ENCODE measurements around the gene DOP1A.

The DOP1A gene

DNA sequence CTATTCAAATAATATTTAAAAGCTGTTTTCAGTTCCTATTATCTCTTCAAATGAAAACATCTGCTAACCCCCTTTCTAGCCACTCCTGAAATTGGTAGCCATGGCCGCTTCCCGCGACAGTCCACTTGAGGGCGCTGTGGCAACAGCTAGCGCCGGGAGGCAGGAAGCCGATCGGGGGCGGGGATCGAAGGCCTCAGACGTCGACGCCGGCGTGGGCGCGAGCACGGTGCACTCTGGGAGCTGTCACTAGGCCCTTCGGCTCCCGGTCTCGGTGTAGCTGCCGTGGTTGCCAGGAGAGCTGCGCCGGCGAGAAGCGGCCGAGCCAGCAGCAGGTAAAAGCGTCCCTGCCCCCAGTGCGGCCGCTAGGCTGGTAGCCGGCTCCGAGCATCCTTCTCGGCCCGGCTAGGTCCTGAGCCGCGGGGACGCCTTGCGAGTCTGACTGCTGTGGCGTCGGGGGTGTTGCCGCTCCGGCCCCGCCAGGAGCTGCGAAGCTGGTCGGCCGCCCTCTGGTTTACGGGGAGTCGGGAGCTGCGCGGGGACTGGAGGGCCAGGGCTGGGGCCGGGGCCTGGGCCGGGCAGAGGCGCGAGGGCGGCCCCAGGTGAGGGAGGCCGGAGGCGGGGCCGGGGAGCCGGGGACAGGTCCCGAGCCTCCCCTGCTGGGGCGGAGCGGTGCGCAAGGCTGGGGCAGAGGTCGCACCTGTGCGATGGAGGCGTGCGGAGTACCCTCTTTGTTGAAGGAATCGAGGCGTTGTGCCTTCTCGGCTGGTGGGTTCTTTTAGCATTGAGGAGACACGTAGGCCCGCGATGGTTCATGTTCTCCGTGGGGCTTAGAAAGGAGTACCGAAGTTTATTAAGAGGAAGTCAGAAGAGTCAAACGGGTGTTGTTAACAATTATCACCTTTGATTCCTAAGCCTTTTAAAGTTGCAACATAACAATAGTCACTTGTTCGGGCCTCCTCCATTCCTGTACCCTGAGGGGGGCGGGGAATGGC, at the start of gene DOP1A:
Gene DOP1A (plus strand): TSS at position 224 of the 992 bp plus-strand sequence. CDS start 29,307 bp downstream, outside the sequence.
- DNase-seq: peak; percentile 91

DNA sequence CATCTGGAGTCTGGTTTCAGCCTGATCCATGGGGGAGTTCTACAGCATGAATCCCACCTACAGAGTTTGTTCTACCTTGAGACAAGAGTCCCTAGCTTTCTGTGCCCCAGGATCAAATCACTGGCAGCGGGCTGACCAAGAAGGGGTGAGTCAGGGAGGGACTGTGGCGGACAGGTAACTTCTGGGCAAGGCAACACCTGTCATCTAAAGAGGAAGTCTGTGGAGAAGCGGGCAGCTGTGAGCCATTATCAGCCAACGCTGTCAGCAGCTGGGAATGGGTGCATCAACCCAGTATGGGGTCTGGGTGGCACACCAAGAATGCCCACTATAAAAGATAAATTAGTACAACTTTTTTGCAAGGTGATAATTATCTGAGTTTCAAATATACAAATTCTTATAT, 47.7 kb upstream of the DOP1A start:
- no peak for DNase-seq

DNA sequence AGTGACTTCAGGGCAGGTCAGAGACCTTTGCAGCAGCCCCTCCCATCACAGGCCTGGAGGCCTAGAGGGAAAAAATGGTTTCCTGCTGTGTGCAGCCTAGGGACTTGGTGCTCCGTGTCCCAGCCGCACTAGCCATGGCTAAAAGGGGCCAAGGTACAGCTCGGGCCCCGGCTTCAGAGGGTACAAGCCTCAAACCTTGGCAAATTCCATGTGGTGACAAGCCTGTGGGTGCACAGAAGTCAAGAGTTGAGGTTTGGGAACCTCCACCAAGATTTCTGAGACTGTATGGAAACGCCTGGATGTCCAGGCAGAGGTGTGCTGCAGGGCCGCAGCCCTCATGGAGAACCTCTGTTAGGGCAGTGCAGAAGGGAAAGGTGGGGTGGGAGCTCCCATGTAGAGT, 35.8 kb upstream of the DOP1A start:
- no peak for DNase-seq

GRCh38 chr6:83038246-83038645, 29.2 kb upstream of the DOP1A start:
- DNase-seq: no peak

GRCh38 chr6:83042467-83043053, 24.9 kb upstream of the DOP1A start:
- DNase-seq: no peak

DNA sequence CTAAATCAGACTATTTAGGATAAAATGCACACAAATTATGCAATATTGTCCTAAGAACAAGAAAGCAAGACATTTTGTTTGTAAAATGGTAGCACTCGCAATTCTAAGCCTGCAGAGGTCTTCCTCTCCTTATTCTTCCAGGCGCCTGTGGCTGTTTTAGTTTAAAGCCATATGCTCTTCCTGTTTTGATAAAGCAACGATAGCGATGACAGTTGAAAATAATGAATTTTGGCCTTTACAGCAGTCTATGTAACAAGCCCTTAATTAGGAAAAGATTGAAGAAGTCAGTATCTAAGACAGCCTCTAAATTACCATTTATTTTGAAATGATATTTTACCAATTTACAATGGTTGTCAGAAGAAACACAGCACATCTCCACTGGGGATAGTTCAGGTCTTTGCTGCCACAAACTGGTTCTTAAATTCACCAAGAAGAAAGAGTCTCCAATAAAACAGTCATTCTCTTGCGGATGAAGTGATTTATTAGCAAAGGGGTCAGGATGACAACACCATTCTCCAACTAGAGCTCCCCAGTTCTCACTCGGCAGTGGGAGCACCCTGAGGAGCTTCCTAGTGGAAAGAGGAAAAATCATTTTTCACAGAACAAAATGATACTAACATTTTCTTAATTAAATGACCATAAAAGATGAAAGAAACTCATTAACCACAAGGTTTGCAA, 23.2 kb upstream of the DOP1A start:
- DNase-seq: no peak

DNA sequence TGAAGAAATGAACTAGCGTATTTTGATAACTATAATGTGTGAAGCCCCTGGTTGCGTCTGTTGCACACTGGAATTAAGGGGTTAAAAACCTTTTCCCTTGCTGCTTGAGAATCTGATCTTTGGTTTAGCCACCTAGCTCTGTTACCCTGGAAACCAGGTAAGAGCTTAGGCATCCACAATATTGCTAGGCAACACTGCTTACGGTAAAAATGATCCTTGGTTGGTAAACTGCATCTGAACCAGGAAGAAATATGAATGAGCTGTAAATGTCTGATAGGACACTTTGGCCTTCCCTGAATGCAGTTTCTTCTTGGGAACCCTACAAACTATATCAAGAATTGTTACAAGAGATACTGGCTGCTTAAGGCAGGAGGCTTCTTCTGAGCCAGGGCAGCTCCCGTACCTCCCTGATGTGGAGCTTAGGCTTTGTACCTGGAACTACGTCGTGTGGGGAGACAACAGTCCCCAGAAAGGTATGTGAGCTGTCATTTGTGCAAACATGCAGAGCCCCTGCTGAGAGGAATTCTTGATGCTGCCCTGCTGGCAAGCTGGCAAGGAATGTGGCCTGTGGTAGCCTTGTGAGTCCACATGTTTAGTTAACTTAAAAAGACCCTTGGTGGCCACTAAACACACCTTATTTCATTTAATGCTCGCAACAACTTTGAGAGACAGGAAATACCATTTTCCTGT, 20.3 kb upstream of the DOP1A start:
- no peak for DNase-seq

DNA sequence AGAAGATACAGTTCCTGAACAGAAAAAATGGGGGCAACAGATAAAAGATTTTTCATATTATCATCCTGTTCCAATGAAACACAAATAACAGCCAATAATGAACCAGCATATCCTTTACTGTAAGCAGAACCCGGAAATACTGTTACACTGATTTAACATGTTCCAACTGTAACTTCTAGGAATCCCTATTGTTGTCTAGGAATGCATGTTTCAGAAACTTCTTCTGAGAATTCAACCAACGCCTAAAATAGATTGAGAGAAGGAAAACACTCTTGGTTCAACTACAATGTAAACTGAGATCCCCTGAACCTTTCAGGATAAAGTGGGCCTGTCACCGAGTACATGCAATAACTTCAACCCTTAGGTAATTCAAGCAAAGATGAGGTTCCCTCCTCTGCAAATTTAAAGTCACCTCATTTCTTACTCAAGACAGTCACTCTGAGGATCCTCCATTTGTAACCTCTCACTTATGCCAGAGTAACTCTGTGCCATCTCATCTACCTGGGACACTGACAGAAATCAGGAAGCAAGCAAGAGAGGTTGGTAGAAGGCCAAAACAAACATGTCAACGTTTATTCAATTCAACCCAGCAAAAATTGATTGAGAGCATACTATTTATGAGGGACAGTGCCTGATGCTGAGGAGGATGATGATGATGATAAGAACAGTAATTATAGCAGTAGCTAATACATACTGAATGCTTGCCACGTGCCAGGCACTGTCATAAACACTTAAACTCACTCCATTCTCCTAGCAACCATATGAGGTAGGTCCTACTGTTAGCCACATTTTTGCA, 15.9 kb upstream of the DOP1A start:
- no peak for DNase-seq

GRCh38 chr6:83053678-83054077, 13.8 kb upstream of the DOP1A start:
- no peak for DNase-seq

DNA sequence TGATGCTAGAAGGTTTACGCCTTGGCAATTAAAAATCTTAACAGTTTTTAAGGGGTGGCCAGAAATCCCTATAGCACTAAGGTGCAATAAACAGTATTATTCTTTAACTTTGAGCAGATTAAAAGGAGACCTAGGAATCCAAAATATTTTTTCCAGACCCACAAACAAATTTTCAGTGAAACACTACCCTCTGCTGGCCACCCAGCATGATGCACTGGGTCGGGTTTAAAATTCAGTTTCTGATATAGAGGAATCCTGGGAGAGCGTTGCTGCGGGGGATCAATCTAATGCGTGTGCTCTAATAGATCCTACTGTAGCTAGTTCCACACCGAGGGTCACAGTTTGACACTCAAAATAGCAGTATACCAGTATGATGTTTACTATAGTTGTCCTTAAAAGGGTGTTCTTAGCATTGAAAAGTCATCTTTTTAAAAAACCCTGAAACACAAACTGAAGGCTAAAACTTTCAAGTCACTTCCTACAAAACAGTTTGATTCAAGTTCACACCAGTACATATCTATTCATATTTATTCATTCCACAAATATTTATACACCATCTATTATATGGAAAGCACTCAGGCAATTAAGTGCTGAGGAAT, 12.0 kb upstream of the DOP1A start:
- no peak for DNase-seq

DNA sequence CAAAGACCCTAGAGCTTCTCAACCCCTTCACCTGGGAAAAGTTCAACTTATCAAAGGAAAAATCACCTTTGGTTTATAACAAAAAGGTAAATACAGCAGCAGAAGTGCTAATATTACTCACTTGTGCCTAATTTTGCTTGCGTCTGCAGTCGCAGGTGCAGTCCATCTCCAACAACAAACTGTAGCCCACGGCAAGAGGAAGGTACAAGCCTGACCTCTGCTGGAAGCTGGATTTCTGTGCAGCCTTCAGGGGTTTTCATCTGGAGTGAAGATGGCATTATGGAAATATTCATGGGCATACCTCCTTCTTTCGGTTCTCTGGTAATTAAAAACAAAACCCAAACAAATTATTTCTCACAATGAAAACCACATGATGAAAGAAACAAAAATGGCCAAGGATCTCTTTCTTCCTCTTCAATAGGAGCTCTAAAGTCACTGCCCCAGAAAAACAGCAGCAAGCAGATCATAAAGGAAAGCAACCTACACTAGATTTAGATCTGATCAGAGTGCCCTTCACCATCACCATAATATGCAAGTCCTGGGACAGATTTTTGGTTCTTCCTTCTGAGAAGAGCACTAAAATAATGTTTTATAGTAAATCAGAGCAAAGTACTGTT, 9.7 kb upstream of the DOP1A start:
- DNase-seq: no peak

DNA sequence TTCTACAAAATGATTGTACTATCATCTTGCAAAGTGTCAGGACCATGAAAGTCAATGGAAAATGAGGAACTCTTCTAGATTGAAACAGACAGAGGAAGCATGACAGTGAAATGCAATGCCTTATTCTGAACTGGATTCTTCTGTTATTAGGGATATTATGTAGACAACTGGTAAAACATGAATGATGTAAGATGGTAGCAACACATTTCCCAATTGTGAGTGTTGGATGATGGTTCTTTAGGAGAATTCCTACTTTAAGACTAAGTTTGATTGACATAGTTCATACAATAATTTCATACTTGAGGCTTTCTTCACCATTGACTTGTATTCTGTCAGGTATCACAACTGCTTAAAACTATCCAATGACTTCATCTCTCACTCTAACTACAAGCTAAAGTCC, 6.3 kb upstream of the DOP1A start:
- no peak for DNase-seq

DNA sequence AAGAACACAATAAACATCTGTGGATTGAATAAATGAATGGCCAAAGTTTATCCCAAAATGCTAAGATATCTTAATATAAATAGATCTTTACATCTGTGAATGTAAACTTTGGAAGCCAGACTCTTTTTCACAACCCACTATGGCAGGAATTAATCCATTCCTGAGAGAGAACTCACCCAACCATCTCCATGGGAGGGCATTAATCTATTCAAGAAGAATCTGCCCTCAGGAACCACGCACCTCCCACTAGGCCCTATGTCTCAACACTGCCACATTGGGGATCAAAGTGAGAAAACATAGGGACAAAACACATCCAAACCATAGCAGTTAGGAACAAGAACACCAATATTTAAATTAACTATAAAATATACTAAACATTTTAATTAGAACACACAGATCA, 5.2 kb upstream of the DOP1A start:
- no peak for DNase-seq

- DNase-seq: peak; percentile 20
These were observed 1.8 kb upstream of the DOP1A start, which contains the start of gene UBE3D for GRCh38 chr6:83065511-83066192. Gene UBE3D, minus strand, starts transcription at chr6:83065841. Its CDS starts 123 bp downstream, at chr6:83065718.

GRCh38 chr6:83068616-83069015, 1.1 kb downstream of the DOP1A start:
- no peak for DNase-seq

DNA sequence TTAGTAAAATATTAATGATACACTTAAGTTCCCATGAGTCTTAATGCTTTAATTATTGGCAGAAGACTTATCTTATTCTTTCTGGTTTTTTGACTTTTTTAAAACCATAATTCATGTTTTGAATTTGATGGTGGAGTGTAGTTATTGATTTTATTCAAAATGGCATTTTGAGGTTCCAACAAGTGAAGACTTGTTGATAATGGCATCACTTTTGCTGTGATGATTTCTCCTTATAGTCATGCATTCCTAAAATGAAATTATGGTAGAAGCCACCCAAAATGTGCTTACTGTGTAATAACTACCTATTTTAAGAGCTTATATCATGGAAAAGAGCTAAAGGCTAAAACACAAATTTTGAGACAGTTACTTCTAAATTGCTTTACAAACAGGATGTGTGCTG, 2.2 kb downstream of the DOP1A start:
- DNase-seq: no peak

GRCh38 chr6:83071023-83071422, 3.6 kb downstream of the DOP1A start:
- no peak for DNase-seq

- no peak for DNase-seq
These were observed 4.2 kb downstream of the DOP1A start for GRCh38 chr6:83071707-83072106.

GRCh38 chr6:83072726-83073125, 5.3 kb downstream of the DOP1A start:
- DNase-seq: no peak

GRCh38 chr6:83073615-83074014, 6.1 kb downstream of the DOP1A start:
- DNase-seq: no peak

GRCh38 chr6:83083476-83083875, 16.0 kb downstream of the DOP1A start:
- DNase-seq: no peak

All from NCI-H187 treated with DMSO at 0.1 percent for 48 hours (cell line).